Measurements from ENCODE around the gene CCDC70. TPM values are rescaled to one million over a fixed set of nuclear protein-coding genes. Genes with fewer than 3 reads are reported as not detected.

Gene CCDC70
- total and polyA plus RNA-seq, 8 donors = not detected

- TF ChIP-seq, protein P1, sequence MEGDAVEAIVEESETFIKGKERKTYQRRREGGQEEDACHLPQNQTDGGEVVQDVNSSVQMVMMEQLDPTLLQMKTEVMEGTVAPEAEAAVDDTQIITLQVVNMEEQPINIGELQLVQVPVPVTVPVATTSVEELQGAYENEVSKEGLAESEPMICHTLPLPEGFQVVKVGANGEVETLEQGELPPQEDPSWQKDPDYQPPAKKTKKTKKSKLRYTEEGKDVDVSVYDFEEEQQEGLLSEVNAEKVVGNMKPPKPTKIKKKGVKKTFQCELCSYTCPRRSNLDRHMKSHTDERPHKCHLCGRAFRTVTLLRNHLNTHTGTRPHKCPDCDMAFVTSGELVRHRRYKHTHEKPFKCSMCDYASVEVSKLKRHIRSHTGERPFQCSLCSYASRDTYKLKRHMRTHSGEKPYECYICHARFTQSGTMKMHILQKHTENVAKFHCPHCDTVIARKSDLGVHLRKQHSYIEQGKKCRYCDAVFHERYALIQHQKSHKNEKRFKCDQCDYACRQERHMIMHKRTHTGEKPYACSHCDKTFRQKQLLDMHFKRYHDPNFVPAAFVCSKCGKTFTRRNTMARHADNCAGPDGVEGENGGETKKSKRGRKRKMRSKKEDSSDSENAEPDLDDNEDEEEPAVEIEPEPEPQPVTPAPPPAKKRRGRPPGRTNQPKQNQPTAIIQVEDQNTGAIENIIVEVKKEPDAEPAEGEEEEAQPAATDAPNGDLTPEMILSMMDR (IDR thresholded peaks at IDR 0.05) = no peak
- Histone ChIP-seq H3K4me1 (no peaks in the 10 kb centered on the region), H3K9me3 (no peaks in the 10 kb centered on the region), H3K4me3 (no peak overlapping the region), H3K27ac (no peak overlapping the region), H3K27me3 (no peaks in the 10 kb centered on the region), H3K36me3 (no peaks in the 10 kb centered on the region)
- no peak for ATAC-seq
- 93 to 96% methylated on average over 1 of the region's 1 CpG for WGBS, 2 donors
- no peak for DNase-seq
- intact Hi-C loops (cut with DNase I) = no loop called here
- no peak for FAIRE-seq
Observed at GRCh38 chr13:51856027-51856736, 5.6 kb upstream of the CCDC70 start.

DNA sequence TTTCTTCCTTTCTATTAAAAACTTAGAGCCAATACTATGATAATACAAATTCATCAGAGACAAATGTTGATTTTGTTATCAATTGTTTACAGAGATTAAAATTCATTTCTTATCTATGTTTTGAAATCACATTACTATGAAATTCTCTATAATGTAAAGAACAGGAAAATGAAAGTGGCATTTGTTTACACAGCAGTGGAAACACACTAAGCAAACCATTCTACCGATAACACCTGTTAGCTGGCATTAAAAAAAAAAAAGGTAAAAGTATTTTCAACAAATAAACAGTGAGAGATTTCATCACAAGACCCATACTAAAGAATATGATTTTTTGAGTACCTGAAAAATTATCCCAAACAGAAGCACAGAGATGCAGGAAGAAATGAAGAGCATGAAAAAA lies 4.8 kb upstream of the CCDC70 start:
- 20 to 30% methylated on average over 1 of the region's 1 CpG for WGBS, 2 donors
- no peaks in the 10 kb centered on the region for H3K9me3 ChIP-seq
- H3K4me3 ChIP-seq = no peak overlapping the region
- intact Hi-C loops (cut with DNase I) = no loop called here
- H3K4me1 ChIP-seq = no peaks in the 10 kb centered on the region
- TF ChIP-seq, protein P1 (IDR thresholded peaks at IDR 0.05) = no peak
- no peak for DNase-seq
- H3K36me3 ChIP-seq = no peaks in the 10 kb centered on the region
- no peak overlapping the region for H3K27ac ChIP-seq
- no peak for FAIRE-seq
- ATAC-seq = peak in 3 of 4 donors; percentile 44 to 85 (median 56)
- H3K27me3 ChIP-seq = no peaks in the 10 kb centered on the region

DNA sequence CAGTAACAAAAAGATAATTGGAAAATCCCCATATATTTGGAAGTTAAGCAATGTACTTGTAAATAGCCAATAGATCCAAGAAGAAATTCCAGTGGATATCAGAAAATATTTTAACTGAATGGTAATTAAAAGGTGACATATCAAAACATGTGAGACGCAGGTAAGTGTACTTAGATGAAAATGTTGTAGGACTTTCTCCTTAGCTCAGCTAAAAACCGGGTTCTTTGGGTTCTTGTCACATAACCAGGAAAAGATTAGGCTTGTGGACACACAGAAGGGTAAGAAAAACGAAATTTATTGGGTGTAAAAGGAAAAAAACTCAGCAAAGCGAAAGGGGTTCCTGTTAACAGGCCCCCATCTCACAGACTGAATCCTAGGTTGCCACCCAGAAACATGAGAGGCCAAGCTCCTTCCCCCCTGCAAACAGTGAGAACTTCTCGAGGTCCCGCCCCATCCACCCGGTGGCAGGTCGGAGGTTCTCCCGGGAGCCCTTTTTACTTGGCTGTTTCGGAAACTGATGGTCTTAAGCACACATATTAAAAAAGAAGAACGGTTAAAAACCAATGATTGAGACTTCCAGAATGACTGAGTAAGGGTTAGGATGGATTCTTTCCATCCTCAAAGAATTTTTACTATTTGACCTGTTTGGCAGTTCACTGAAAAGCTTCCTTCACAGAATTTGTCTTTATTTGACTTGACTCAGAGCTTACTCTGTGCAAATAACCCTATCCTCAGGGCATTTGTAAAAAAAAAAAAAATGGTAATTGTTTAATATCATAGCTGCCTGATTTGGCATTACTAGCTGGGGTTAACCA lies 3.1 kb upstream of the CCDC70 start:
- no peaks in the 10 kb centered on the region for H3K4me1 ChIP-seq
- DNase-seq (no peak), FAIRE-seq (no peak), ATAC-seq (no peak)
- H3K36me3 ChIP-seq = no peaks in the 10 kb centered on the region
- intact Hi-C loops (cut with DNase I) = no loop called here
- H3K9me3 ChIP-seq = no peaks in the 10 kb centered on the region
- 75% methylated on average over 11 of the region's 11 CpGs for WGBS, 2 donors
- no peak overlapping the region for H3K27ac ChIP-seq
- no peaks in the 10 kb centered on the region for H3K27me3 ChIP-seq
- H3K4me3 ChIP-seq = no peak overlapping the region
- TF ChIP-seq, protein P1 (IDR thresholded peaks at IDR 0.05) = no peak

GRCh38 chr13:51862957-51863356 lies 1.2 kb downstream of the CCDC70 start:
- Histone ChIP-seq H3K36me3 (no peaks in the 10 kb centered on the region), H3K4me1 (no peaks in the 10 kb centered on the region), H3K4me3 (no peak overlapping the region), H3K27me3 (no peaks in the 10 kb centered on the region), H3K27ac (no peak overlapping the region), H3K9me3 (no peaks in the 10 kb centered on the region)
- no peak for ATAC-seq
- TF ChIP-seq, protein P1 (IDR thresholded peaks at IDR 0.05) = no peak
- intact Hi-C loops (cut with DNase I) = no loop called here
- DNase-seq = no peak
- FAIRE-seq = no peak
- WGBS, 2 donors = 65 to 68% methylated on average over 7 of the region's 7 CpGs

DNA sequence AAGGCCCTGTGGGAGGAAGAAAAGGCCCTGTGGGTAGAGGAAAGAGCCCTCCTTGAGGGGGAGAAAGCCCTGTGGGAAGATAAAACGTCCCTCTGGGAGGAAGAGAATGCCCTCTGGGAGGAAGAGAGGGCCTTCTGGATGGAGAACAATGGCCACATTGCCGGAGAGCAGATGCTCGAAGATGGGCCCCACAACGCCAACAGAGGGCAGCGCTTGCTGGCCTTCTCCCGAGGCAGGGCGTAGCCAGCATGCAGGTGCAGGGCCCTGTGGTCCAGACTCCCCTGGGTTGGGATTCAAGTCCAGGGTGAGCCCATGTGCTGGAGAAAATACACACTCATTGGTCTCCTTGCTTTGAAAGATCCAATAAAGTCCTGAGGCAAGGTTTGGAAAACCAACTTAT lies 4.1 kb downstream of the CCDC70 start:
- 80 to 83% methylated on average over 7 of the region's 7 CpGs for WGBS, 2 donors
- intact Hi-C loops (cut with DNase I) = no loop called here
- no peaks in the 10 kb centered on the region for H3K9me3 ChIP-seq
- no peak overlapping the region for H3K27ac ChIP-seq
- FAIRE-seq (no peak), ATAC-seq (no peak), DNase-seq (no peak)
- no peaks in the 10 kb centered on the region for H3K36me3 ChIP-seq
- no peak overlapping the region for H3K4me3 ChIP-seq
- H3K4me1 ChIP-seq = no peaks in the 10 kb centered on the region
- TF ChIP-seq, protein P1 (IDR thresholded peaks at IDR 0.05) = no peak
- no peaks in the 10 kb centered on the region for H3K27me3 ChIP-seq
